Activated CD4-positive, alpha-beta T cell treated with anti-CD3 and anti-CD28 coated beads for 1 hour (primary cell): ENCODE results near the gene ACAD10.
"Not testable (repeated sequence)": the region's sequence is repeated elsewhere in the genome, so short reads cannot be mapped to it uniquely, and the experiment has no call there.

Experiments used
- DNase-seq: peaks from one replicate; pipeline ENCODE4 v3.0.0-alpha.2; 2020

ACAD10 gene

DNA sequence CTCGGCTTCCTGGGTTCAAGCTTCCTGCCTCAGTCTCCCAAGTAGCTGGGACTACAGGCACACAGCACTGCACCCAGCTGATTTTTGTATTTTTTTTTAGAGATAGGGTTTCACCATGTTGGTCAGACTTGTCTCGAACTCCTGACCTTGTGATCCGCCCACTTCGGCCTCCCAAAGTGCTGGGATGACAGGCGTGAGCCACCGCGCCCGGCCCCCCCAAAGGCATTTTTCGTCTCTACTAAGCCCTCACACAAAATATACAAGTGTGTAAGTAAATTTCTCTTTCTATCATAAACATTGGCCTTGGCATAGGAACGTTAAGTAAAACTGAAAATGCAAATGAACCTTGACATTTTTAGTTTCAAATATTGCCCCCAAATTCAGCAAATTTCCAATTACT, 2.1 kb downstream of the ACAD10 start:
- DNase-seq: no peak

- no peak for DNase-seq
These were observed 5.4 kb downstream of the ACAD10 start for GRCh38 chr12:111691262-111691661.

GRCh38 chr12:111692575-111693210, 6.8 kb downstream of the ACAD10 start:
- no peak for DNase-seq

GRCh38 chr12:111693818-111694217, 8.0 kb downstream of the ACAD10 start:
- DNase-seq: no peak

DNA sequence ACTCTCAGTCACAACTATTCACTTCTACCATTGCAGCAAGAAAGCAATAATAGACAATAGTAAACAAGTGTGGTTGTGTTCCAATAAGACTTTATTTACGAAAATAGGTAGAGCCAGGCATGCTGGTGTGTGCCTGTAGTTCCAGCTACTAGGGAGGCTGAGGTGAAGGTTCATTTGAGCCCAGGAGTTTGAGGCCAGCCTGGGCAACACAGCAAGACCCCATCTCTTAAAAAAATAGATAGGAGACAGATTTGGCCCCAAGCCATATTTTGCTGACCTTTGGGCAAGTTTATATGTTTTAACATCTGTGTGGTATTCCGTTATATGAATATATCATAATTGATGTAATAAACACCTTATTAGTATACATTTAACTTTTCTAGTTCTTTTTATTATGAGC, 14.1 kb downstream of the ACAD10 start:
- DNase-seq: no peak

GRCh38 chr12:111705672-111706071, 19.8 kb downstream of the ACAD10 start:
- no peak for DNase-seq

- DNase-seq: no peak
These were observed 20.3 kb downstream of the ACAD10 start for GRCh38 chr12:111706145-111706544.

DNA sequence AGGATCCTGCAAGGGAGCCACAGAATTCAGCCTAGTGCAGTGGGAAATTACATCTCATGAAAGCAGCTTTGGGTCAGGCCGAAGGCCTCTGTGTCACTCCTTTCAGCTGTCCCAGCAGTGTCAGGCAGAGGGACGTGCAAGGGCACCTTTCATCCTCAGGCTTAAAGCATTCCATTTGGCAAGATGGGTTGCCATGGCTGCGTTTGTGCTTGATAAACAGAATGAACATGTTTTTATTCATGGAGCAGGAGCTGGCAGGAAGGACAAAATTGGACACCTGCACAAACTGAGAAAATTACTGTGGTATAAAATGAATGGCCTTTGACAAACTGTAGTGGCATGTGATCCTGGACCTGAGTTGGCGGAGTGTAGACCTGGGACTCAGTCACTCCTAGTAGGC, 29.4 kb downstream of the ACAD10 start:
- no peak for DNase-seq

DNA sequence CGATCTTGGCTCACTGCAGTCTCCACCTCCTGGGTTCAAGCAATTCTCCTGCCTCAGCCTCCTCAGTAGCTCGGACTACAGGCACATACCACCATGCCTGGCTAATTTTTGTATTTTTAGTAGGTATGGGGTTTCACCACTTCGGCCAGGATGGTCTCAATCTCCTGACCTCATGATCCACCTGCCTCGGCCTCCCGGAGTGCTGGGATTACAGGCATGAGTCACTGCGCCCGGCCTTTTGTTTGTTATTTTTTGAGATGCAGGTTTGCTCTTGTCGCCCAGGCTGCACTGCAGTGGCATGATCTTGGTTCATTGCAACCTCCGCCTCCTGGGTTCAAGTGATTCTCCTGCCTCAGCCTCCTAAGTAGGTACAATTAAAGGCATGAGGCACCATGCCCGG, 33.5 kb downstream of the ACAD10 start:
- not testable (repeated sequence) for DNase-seq

DNA sequence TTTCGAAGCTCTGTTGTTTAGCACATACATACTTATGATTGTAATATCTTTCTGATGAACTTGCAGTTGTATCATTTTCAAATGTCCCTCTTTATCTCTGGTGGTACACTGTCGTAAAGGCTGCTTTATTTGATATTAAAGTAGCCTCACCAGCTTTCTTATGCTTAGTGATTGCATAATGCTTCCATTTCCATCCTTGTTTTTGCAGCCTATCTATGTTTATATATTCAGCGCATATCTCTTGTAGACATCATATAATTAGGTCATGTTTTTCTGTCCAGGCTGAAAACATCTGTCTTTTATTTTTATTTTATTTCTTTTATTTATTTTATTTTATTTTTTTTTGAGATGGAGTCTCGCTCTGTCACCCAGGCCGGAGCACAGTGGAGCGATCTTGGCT, 34.6 kb downstream of the ACAD10 start:
- DNase-seq: no peak

- not testable (repeated sequence) for DNase-seq
These were observed 38.0 kb downstream of the ACAD10 start for GRCh38 chr12:111723646-111724360.

GRCh38 chr12:111728795-111729194, 42.9 kb downstream of the ACAD10 start:
- no peak for DNase-seq

DNA sequence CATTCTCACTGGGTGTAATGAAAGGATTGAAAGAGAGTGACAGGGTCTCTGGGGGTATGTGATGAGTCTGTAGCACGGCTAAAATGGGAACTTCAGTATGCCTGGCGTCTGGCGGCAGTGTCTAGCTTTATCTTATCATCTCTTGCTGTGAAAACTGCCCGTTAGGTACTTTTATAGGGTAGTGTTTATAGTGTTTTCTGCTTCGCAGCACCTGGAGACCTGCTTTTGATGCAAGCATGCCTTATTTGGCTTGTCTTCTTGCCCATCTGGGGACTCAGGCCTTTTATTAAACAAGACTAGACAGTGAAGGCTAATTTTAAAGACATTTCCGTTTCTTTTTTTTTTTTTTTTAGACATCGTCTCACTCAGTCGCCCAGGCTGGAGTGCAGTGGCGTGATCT, 44.6 kb downstream of the ACAD10 start:
- no peak for DNase-seq

- no peak for DNase-seq
These were observed 46.9 kb downstream of the ACAD10 start for GRCh38 chr12:111732786-111733185.

- no peak for DNase-seq
These were observed 47.6 kb downstream of the ACAD10 start for GRCh38 chr12:111733340-111733915.

DNA sequence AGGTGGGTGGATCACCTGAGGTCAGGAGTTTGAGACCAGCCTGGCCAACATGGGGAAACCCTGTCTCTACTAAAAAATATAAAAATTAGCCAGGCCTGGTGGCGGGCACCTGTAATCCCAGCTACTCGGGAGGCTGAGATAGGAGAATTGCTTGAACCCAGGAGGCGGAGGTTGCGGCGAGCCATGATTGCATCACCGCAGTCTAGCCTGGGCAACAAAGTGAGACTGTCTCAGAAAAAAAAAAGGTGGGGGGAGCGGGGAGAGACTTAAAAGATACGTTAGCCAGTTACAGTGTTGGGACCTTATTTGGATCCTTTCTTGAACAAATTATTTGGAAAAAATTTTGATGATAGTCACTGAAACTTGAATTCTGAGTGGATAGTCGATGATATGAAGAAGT, 53.7 kb downstream of the ACAD10 start:
- not testable (repeated sequence) for DNase-seq

- no peak for DNase-seq
These were observed 55.5 kb downstream of the ACAD10 start for GRCh38 chr12:111741235-111741812.

- no peak for DNase-seq
These were observed 59.4 kb downstream of the ACAD10 start for GRCh38 chr12:111745211-111745610.

- no peak for DNase-seq
These were observed 61.5 kb downstream of the ACAD10 start for GRCh38 chr12:111747333-111747732.

GRCh38 chr12:111748151-111748672, 62.4 kb downstream of the ACAD10 start:
- DNase-seq: no peak

GRCh38 chr12:111748867-111749266, 63.0 kb downstream of the ACAD10 start:
- DNase-seq: no peak

DNA sequence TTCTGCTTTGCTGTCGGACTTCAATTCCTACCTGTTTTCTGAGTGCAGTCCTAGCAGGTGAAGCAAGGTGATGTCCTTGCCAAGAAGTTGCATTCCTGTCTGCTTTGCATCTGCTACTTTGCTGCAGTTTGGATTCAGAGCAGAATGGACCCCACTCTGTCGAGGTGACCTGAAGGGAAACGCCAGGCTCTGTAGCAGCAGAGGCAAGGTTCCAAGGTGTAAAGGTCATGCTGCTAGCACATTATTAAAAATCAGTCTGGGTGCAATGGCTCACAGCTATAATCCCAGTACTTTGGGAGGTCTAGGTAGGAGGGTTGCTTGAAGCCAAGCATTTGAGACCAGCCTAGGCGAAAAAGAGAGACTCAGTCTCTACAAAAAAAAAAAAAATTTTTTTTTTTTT, 63.5 kb downstream of the ACAD10 start:
- DNase-seq: no peak

DNA sequence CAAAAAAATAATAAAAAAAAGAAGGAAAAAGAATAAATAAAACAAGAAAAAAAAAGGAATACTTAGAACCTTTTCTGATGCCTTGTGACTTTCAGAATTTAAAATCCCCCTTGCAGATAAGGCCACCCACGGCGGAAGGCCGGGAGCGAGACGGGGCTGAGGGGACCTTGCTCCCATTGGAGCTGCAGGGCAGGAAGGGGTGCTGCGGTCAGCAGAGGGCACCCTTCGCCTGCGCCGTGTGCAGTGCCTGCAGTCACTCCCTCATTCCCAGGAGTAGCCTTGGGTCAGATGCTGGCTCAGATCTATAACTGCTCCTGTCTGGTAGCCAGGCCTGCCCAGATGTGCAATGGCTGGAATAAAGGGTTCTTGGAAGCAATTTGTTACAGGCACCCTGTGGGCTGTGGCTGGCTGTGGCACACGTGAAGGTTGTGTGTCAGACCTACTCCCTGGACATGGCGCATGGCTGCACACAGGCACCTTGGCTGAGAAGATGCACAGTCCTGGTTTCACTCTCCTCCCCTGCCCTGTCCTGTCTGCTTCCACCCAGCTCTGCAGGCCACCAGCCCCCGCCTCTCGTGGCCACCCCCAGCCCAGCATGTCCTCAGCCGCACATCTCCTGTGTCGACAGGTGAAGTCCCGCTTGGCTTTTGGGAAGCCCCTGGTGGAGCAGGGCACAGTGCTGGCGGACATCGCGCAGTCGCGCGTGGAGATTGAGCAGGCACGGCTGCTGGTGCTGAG, 67.5 kb downstream of the ACAD10 start:
- DNase-seq: no peak
